GM18511 (cell line): ENCODE measurements around the gene EEF2KMT.
A peak's percentile ranks its signal among the peaks of the same experiment; 100 is the strongest.
"Not testable (repeated sequence)": the region's sequence is repeated elsewhere in the genome, so short reads cannot be mapped to it uniquely, and the experiment has no call there.

Source experiments
- ATAC-seq: cut with Tn5 transposase; IDR thresholded peaks from one replicate; pipeline ENCODE4 v1.9.1; 2021; ENCODE audit warnings: mild to moderate bottlenecking, moderate library complexity; ENCODE audit not compliant: unreplicated experiment

EEF2KMT gene

DNA sequence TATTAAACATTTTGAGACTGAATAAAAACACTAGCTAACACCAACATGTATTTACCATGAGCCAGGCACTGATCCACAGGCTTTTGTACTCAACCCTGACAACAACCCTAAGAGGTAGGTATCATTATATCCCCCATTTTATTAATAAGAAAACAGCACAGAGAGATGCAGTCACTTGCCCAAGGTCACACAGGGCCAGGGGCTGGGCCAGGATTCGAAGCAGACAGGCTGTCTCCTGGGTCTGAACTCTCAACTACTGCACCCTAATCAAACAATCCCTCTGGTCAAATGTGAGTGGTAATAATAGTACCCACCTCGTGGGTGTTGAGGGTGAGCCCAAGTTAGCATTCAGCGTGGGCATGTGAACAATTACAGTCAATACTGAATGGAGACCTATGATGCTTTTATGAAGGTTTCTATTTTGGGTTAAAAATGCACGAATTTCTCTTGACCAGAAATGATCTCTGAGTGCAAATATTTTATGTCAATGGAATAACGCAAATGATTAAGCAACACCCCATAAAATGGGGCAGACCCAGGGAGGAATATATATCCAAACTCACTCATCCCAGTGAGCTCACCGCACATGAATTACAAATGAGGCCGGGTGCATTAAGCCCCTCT, 1.0 kb downstream of the EEF2KMT start:
- ATAC-seq: not testable (repeated sequence)

DNA sequence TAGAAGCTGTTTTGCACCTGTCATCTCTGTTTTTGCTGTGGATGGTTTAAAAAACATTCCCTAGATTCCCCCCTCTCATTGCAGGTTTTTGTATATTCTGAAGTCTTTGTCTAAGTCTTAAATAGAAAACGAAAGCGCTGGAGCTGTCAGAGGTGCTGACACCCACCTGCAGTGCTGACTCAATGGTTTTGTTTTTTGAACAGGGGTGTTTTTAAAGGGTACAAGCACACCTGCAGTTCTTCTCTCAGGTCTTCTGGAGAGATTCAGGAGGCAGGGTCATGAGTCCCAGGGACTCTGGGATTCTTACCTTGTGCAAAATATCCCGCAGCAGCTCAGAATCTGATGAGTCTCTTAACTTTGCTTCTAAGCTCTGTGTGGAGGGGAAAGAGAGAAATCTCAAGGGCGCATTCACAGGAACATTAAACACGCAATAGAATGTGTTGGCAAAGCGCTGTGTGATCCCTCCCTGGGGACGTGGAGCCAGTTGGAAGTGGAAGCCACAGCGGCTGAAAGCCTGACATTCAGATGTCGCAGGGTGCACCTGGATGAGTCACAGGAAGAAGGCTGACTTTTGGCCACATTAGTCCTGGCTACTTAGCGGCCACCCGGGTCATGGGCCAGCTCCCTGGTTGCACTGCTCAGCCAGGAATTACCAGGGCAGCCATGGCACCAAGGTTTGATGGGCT, 2.3 kb downstream of the EEF2KMT start:
- ATAC-seq: not testable (repeated sequence)

DNA sequence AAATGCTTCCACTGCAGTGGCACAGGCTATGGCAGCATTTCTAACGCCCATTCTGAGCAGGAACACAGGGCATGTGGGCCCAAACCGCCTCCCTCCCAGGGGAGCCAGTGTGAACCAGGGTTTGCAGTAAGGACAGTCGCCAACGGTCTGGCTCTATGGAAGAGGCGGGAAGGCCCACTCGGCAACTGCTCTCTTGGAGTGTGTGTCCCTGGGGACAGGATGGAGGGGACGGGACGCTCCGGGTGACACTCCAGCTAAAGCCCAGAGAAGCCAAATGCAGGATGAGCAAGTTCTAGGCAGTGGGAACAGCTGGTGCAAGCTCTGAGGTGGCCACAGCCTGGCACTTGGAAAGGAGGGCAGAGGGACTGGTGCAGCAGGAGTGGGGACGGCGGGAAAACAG, 3.8 kb downstream of the EEF2KMT start:
- not testable (repeated sequence) for ATAC-seq

DNA sequence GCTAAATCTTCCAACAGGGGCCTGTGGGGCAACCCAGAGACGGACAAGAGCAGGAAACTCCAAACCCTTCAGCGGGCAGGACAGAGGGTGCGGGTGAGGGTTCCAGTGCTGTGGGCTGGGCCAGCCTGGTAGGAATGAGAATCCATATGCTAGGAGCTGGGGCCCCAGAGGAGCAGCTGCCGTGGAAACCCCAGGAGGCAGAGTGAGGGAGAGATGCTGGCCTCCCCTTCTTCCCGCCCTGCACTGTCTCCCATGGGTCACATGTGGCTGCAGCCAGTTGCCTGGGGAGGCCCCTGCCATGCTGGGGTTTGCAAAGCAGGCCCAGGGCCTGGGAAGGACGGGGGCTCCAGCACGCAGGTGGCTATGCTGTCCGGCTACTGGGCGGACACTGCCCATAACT, 4.5 kb downstream of the EEF2KMT start:
- ATAC-seq: not testable (repeated sequence)

DNA sequence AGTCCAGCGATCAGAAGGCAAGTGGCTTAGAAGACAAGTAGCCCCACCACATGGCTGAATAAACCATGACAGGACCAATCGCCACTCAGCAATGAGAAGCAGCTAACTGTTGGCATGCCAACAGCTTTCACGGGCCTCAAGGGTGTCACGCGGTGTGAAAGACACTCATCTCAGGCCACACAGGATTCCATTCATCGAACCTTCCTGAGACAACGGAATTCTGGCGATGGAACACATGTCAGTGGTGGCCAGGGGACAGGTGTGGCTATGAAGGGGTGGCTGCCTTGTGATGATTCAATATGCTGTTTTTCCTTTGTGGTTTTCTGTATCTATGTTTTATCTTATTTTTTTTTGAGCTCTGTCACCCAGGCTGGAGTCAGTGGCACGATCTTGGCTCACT, 7.0 kb downstream of the EEF2KMT start:
- ATAC-seq: not testable (repeated sequence)

DNA sequence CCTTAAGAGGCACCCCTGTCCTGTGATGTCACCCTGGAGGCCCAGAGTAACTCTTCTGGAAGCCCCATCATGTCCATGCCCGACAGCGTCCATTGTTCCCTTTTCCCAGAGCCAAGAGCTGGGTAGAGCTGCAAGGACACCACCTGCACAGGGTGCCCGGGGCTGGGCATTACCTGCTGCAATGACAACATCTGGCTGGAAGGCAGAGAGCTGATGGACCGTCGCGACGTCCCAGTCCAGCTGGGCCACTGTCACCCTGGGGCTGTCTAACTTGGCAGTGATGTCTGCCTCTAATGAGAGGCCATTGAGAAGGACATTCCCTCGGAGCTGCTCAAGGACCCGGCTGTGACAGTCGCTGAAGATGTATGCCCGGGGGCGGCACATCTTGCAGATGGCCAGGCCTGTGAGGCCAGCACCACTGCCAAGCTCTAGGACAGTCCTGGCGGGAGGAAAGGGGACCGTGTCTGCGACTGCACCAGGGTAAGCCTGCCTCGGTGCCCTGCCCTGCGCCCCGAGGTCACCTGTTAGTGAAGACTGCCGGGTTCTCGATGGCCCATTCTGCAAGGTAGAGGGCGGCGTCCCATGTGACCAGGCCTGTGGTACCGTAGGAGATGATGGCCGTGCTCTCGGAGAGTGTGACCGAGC, 7.6 kb downstream of the EEF2KMT start:
- not testable (repeated sequence) for ATAC-seq

DNA sequence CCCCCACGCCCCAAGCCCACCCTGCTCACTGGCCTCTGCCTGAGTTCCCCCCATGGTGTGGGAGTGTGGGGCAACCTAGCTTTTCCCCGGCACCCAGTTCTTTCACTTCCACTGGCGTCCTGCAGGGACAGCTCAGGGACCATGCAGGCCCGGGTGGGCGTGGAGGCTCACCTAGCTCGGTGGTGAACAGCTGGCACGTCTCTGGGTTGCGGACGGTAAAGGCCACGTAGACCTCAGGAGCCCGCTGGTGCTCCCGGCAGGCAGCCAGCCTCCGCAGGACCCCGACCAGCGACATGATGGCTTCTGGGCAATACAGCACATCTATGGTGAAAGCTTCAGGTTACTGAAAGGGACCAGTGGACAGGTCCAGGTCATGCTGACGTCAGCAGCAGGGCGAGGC, 8.7 kb downstream of the EEF2KMT start:
- not testable (repeated sequence) for ATAC-seq

DNA sequence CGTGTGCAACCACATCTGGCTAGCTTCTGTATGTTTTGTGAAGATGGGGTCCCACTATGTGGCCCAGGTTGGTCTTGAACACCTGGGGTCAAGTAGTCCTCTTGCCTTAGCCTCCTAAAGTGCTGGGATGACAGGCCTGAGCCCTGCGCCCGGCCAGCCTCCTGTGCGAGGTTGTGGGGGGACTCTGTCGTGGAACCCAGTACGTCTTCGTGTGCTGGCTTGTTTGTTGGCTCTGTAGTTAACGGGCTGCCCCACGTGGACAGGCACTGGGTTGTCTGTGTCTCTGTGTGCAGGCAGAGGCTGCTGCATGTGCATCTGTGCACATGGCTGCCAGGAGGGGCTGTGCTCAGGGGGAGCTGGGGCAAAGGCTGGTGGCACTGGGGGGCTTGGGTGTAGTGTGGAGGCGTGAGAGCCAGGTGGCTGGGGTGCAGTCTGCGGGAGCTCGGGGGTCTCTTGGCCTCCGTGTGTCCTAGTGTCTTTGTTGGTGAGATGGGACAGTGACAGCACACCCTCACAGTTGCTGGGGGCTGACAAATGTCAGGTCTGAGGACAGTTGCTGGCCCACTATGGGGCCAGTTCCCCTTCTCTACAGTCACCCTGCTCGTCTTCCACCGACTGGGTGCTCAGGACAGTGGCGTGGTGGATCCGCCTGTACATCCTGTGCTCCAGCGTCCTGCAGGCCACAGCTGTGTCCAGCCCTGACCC, 9.4 kb downstream of the EEF2KMT start:
- ATAC-seq: not testable (repeated sequence)

DNA sequence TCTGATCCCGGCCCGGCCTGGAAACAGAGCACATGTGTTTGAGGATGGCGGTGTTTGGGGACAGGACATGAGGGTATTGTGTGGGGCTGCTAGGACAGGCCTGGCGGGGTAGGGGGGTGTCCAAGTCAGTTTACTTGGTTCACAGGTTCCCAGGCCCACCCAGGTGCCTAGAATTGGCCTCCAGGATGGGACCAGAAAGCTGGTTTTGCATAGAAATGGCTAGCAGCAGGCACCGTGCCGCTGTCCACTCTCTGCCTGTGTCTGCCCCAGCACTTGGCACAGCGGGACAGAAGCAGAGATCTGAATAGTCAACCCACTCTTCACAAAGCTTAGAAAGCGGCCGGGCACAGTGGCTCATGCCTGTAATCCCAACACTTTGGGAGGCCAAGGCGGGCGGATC, 11.9 kb downstream of the EEF2KMT start:
- ATAC-seq: not testable (repeated sequence)

DNA sequence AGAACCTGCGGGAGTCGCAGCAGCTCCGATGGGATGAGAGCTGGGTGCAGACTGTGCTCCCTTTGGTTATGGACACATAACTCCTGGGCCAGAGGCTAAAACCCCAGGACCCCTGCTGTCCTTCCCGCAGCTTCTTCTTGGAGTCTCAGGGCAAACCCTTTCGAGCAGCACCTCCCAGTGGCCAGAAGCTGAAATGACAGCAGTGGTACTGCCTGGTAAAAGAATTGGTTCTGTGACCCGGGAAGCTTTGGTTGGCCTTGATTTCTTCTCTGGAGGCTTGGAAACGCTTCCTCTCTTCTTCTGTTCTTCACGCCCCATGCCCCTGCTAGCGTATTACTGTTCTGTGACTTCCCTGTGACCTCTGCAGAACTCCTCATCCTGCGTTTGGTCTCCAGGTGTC, 12.8 kb downstream of the EEF2KMT start:
- not testable (repeated sequence) for ATAC-seq

DNA sequence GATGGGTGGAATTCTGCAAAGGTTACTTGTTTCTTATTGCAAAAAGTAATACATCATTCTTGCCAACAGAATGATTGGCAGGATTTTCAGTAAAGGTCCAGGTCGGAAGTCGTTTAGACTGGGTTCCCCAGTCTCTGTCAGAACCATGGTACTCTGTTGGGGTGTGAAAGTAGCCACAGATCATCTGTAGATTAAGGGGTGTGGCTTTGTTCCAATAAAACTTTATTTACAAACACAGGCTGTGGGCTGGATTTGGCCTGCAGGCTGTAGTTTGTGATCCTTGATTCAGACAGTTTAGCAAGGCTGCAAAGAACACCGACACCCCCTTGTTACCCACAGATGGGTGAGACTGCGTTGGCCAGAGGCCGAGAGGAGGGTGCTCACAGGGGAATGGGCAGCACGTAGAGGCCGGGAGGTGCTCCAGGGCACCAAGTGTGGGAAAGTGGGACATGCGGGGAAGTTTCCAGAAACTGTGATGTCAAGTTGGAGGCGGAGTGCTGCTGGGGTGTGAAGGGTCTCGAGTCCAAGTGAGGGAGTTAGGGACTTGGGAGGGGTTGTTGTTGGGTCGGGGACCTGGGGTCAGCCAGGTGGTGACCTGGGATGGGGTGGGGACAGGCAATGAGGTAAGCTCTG, 13.4 kb downstream of the EEF2KMT start:
- ATAC-seq: not testable (repeated sequence)

DNA sequence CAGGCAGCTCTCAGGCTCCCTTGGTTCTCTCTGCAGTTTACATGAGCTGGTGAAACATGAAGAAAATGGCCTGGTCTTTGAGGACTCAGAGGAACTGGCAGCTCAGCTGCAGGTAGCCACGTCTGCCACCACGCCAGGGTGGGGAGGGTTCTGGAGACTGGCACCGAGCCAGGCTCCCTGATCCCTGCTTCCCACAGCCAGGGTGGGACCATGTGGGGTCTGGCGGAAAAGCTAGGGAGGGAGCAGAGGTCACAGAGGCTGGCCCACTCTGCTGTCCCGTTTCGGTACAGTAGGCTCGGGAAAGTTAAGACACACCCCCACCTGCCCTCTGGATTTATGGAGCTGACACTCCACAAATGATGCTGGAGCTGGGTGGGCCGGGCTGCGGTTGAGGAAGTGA, 13.9 kb downstream of the EEF2KMT start:
- not testable (repeated sequence) for ATAC-seq

DNA sequence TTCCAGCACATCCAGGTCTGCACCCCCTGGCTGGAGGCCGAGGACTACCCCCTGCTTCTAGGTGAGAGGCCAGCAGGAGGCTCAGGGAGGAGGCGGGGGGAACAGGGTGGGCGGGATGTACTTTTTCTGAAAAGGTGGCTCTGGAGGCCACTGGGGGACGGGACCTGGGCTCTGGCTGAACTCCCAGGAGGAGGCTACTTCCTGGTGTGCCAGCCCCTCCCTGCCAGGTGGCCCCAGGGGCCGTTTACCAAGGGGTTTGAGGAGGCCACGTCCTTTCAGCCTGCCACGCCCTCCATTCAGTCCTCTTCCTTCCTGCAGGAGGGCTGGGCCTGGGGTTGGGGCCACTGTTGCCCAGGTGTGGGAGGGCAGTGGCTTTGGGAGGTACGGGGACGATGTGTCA, 16.6 kb downstream of the EEF2KMT start:
- ATAC-seq: not testable (repeated sequence)

DNA sequence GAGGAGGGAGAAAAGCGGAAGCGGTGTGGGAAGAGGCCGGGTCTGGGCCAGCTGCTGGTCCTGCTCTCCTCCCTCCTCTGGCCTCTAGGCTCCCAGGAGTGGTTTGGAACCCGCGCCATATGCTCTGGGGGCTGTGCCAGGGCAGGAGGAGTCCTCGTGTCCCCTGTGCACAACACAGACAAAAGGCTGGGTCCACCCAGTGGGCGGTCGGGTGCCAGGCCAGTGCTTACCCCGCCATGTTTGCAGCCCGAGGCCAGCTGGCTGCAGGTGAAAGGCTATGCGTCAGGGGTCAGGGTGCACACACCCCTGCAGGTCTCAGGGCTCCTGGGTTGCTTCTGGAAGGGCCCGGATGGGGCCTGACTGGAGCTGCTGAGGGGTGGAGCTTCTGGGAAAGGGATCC, 17.1 kb downstream of the EEF2KMT start:
- ATAC-seq: not testable (repeated sequence)

DNA sequence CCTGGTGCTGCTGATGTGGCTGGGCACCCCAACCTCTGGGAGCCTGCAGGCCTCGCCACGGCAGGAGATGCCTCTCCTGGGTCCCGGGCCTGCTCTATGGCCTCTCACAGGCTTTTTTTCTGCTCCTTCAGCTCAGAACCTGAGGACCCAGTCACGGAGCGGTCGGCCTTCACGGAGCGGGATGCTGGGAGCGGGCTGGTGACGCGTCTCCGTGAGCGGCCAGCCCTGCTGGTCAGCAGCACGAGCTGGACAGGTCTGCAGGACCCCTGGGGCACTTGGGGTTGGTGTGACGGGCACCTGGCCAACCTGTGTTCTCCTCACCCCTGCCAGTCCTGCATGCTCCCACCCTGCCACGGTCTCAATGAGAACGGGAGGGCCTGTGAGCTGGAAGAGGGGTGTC, 19.0 kb downstream of the EEF2KMT start:
- no peak for ATAC-seq

DNA sequence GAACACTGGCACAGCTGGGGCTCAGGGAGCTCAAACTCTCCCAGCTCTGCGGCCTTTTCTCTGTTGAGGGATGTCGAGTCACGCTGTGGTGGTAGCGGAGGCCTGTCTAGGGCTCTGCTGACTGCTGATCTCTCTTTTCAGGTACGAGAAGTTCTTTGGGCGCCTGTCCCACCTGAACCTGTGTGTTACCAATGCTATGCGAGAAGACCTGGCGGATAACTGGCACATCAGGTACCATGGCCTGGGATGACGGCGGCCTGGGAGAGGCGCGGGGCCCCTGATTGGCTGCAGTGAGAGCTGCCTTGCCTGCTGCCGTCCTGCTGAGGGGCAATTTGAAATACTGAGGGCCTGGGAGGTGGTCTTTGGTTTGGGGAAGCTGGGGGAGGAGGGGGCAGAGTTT, 20.3 kb downstream of the EEF2KMT start:
- no peak for ATAC-seq

DNA sequence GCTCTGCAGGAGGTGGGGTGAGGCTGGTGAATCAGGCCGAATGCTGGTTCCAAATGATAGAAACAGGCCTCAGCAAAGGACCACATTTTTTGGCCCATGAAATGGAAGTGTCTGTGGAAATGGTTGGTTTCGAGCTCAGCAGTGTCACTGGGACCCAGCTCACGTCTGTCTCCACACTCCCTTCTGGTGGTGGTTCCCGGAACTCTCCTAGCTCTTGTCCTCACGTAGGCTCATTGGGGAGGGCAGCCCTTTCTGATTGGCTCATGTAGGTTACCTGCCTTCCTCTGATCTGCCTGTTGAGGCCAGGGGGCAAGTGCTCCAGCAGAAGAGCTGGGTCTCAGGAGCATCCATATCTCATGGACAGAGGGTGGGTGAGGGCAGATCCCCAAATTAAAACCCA, 22.0 kb downstream of the EEF2KMT start:
- ATAC-seq: no peak

DNA sequence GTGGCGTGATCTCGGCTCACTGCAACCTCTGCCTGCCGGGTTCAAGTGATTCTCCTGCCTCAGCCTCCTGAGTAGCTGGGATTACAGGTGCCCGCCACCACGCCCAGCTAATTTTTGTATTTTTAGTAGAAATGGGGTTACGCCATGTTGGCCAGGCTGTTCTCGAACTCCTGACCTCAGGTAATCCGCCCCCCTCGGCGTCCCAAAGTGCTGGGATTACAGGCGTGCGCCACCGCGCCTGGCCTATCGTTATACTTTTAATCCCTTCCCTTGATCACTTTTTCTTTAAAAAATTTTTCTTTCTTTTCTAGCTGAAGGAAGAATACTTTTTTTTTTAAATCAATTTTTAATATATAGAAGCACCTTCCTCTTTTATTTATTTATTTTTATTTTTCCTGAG, 23.8 kb downstream of the EEF2KMT start:
- not testable (repeated sequence) for ATAC-seq

DNA sequence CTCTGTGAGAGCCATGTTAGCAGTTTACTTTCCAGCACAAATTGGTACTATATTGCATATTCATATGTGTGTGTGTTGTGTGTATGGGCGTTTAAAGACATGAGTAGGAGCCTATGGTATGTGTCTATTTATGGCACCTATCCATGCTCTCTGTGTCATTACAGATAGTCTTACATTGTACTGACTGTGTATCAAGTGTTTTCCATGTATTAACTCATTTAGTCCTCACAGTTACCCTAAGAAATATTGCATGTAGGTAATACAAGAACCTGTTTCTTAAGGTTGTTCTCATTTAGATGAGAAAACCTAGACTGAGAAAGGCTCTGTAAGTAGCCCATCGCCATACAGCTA, 24.3 kb downstream of the EEF2KMT start:
- ATAC-seq: no peak

DNA sequence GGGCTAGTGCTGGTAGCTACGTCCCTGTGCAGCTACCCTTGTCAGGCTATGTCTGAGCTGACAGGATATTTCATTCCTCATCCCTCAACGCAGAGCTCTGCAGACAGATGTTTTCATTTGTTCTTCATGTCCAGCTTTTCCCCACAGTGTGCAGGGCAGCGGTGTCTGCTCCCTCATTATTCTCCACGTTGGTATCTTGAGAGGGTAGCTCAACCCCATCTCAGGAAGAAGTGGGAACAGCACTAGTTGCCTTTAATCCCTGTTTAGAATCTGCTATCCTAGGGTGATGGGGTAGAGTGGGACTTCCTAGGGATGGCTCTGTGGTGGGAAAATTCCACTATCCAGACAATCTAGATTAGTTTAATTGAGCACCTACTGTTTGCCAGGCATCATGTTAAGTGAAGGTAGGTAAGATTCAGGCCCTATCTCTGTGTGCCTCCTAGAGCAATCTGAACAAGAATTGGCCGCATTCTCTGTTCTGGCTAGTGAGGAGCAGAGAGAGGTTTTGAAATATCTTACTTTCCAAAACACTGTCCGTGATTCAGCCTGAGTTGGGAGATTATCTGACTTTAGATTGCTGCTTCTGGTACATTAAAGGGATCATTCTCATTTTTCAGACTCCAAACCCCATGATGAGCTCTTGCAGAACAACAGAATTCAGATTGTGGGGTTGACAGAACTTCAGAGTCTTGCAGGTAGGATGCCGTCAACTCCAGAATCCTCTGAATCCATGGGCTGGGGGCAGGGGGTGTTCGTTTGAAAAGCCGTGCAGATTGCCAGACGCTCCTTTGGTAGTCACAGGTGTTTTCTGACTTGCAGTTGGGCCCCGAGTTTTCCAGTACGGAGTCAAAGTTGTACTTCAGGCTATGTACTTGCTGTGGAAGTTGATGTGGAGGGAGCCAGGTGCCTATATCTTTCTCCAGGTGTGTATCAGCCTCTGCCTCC, 25.0 kb downstream of the EEF2KMT start:
- peak; percentile 13 for ATAC-seq
